Nephron progenitor cell (in vitro differentiated cells): ENCODE data around the gene BEND7.

Source experiments
- DNase-seq: peaks from one replicate; pipeline ENCODE4 v3.0.0; 2021
- H3K27ac Mint-ChIP-seq: 2 replicates; pipeline ENCODE4 v1.8.0; 2021; ENCODE audit warnings: mild to moderate bottlenecking, moderate library complexity, mixed read lengths
- H3K27me3 Mint-ChIP-seq: 2 replicates; pipeline ENCODE4 v1.8.0; 2021; ENCODE audit warnings: mild to moderate bottlenecking, low read depth, mixed read lengths; ENCODE audit not compliant: poor library complexity
- H3K36me3 Mint-ChIP-seq: 2 replicates; pipeline ENCODE4 v1.8.0; 2021; ENCODE audit warnings: low read depth, mixed read lengths
- H3K4me1 Mint-ChIP-seq: 2 replicates; pipeline ENCODE4 v1.8.0; 2021; ENCODE audit warnings: mixed read lengths
- H3K4me3 Mint-ChIP-seq: 2 replicates; pipeline ENCODE4 v1.8.0; 2021; ENCODE audit warnings: mild to moderate bottlenecking, moderate library complexity, mixed read lengths
- H3K9me3 Mint-ChIP-seq: 2 replicates; pipeline ENCODE4 v1.8.0; 2021; ENCODE audit warnings: mild to moderate bottlenecking, moderate library complexity, mixed read lengths
- TF ChIP-seq, protein P1 (sequence below): fragments of 200-600 bp; sonication (generic); IDR thresholded peaks from 2 replicates; pipeline ENCODE4 v1.5.0; 2021; ENCODE audit warnings: antibody characterized with exemption

BEND7 gene

DNA sequence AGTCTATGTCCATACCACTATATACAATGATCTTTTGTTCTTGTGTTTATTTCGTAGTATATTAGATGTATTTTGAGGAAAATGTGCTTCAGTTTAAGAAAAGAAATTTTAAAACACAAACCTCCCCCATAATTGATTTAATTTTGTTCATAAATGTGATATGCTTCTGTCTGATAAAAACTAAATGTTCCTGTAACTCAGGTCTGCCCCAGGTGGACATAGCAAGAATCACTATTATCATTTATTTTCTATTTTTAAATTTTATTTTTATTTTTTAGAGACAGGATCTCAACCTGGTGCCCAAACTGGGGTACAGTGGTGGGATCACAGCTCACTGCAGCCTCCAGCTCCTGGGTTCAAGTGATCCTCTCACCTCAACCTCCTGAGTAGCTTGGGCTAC is 43.2 kb downstream of the BEND7 start:
- no peaks in the 10 kb centered on the region for H3K9me3 Mint-ChIP-seq
- H3K4me1 Mint-ChIP-seq, result peaks cover 10% of the 10 kb centered on the region
- no peak overlapping the region for H3K27ac Mint-ChIP-seq
- TF ChIP-seq, protein P1, sequence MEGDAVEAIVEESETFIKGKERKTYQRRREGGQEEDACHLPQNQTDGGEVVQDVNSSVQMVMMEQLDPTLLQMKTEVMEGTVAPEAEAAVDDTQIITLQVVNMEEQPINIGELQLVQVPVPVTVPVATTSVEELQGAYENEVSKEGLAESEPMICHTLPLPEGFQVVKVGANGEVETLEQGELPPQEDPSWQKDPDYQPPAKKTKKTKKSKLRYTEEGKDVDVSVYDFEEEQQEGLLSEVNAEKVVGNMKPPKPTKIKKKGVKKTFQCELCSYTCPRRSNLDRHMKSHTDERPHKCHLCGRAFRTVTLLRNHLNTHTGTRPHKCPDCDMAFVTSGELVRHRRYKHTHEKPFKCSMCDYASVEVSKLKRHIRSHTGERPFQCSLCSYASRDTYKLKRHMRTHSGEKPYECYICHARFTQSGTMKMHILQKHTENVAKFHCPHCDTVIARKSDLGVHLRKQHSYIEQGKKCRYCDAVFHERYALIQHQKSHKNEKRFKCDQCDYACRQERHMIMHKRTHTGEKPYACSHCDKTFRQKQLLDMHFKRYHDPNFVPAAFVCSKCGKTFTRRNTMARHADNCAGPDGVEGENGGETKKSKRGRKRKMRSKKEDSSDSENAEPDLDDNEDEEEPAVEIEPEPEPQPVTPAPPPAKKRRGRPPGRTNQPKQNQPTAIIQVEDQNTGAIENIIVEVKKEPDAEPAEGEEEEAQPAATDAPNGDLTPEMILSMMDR, result peak; percentile 30
- H3K27me3 Mint-ChIP-seq, result peaks cover 4% of the 10 kb centered on the region
- no peak for DNase-seq
- H3K4me3 Mint-ChIP-seq, result no peak overlapping the region
- peaks cover 5% of the 10 kb centered on the region for H3K36me3 Mint-ChIP-seq

DNA sequence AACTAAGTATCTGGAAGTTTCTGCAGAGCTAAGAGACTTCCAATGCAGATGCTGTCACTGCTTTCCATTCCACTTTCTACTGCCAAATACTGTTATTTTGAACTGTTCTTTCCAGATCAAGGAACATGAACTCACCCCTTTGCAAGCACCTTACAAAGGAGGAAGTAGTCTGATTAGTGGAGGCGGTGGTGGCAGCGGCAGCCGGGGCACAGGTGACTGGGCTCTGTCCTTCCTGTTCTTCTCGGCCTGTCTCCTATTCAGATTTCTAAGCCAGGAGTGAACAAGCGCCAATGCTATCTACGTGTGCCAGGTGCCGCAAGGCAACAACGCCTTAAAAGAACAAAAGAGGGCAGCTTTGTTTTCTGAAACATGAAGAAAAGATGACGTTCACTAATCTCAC is 44.9 kb downstream of the BEND7 start:
- no peak overlapping the region for H3K27ac Mint-ChIP-seq
- H3K4me3 Mint-ChIP-seq, result no peak overlapping the region
- peaks cover 10% of the 10 kb centered on the region for H3K4me1 Mint-ChIP-seq
- H3K27me3 Mint-ChIP-seq, result peaks cover 4% of the 10 kb centered on the region
- peaks cover 9% of the 10 kb centered on the region for H3K36me3 Mint-ChIP-seq
- no peak for DNase-seq
- TF ChIP-seq, protein P1, result no peak
- H3K9me3 Mint-ChIP-seq, result no peaks in the 10 kb centered on the region

DNA sequence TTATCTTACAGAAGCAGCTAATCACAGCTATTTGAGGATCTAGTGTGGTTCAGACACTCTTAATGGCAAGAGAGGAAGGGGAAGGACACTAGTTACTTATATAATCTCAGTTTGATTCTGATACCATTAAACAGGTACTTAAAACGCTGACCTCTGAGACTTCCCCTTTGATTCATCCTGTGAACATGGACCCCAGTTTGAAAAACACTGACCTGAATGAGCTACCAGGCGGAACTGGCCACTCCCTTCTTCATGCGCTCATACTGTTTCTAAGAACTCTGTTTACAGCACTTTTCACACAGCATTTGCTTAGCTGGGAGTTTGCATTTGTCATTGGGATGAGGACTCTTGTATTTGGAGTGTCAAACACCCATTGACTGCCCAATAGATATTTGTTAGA is 45.7 kb downstream of the BEND7 start:
- peaks cover 4% of the 10 kb centered on the region for H3K27me3 Mint-ChIP-seq
- no peak overlapping the region for H3K27ac Mint-ChIP-seq
- TF ChIP-seq, protein P1, result no peak
- peak; percentile 10 for DNase-seq
- no peak overlapping the region for H3K4me3 Mint-ChIP-seq
- H3K4me1 Mint-ChIP-seq, result peaks cover 10% of the 10 kb centered on the region
- H3K36me3 Mint-ChIP-seq, result peaks cover 9% of the 10 kb centered on the region
- H3K9me3 Mint-ChIP-seq, result no peaks in the 10 kb centered on the region

DNA sequence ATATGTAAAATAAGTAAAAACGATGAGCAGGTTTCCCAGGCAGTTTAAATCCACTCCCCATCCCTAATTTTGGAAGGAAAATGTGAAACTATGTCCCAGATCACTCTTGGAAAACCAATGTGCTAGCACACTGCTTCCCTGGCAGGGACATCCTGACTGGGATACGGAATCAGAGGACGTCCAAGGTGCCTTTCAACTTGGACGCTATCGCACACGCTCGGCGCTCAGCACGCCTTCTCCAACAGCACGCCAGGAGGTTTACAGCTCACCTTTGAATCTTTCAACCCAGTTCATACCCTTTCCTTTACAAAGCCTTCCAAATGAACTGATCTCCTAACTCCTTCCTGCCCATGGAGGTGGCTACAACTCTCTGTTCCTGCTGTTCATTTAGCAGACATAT is 47.1 kb downstream of the BEND7 start:
- no peak for DNase-seq
- Mint-ChIP-seq H3K36me3 (peaks cover 5% of the 10 kb centered on the region), H3K4me1 (peaks cover 10% of the 10 kb centered on the region), H3K27me3 (peaks cover 4% of the 10 kb centered on the region), H3K27ac (peak overlapping the region; percentile 81), H3K9me3 (no peaks in the 10 kb centered on the region), H3K4me3 (no peak overlapping the region)
- TF ChIP-seq, protein P1, result no peak

DNA sequence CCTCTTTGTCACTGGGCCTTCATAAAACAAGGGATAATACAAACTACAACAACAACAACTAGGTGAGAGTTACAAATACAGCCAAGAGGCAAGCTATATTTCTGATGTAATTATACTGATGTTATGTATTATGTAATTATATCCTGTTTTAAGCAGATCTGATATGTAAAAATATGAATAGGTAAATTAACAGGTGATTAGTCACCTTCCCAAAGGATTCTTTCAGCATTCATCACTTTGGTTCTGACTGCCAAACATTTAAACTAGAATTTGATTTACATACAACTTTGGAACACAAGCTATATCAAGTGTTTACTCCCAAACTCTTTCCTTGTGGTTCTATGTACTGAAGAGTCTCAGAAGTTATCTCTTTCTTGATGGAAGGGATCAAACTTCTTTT is 53.7 kb downstream of the BEND7 start:
- Mint-ChIP-seq H3K4me1 (no peaks in the 10 kb centered on the region), H3K27ac (no peak overlapping the region), H3K36me3 (peaks cover 3% of the 10 kb centered on the region), H3K27me3 (peaks cover 2% of the 10 kb centered on the region), H3K4me3 (no peak overlapping the region), H3K9me3 (no peaks in the 10 kb centered on the region)
- no peak for DNase-seq
- TF ChIP-seq, protein P1, result no peak

DNA sequence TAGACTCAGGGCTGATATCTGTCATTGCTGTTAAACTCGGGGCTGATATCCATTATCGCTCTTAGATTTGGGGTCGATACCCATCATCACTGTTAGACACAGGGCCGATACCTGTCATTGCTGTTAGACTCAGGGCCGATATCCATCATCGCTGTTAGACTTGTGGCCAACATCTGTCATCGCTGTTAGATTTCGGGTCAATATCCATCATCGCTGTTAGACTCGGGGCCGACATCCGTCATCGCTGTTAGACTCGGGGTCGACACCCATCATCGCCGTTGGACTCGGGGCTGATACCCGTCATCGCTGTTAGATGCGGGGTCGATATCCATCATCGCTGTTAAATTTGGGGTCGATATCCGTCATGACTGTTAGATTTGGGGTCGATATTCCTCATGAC is 54.8 kb downstream of the BEND7 start:
- TF ChIP-seq, protein P1, result no peak
- H3K27ac Mint-ChIP-seq, result no peak overlapping the region
- H3K4me3 Mint-ChIP-seq, result no peak overlapping the region
- no peaks in the 10 kb centered on the region for H3K4me1 Mint-ChIP-seq
- H3K36me3 Mint-ChIP-seq, result no peaks in the 10 kb centered on the region
- no peaks in the 10 kb centered on the region for H3K9me3 Mint-ChIP-seq
- H3K27me3 Mint-ChIP-seq, result no peaks in the 10 kb centered on the region
- no peak for DNase-seq
